NCI-H1105 (cell line): ENCODE data around the gene DUSP14.

Source experiments
- DNase-seq: peaks from one replicate; lab custom pipeline; 2025; lab: John Stamatoyannopoulos, UW

DUSP14 gene

DNA sequence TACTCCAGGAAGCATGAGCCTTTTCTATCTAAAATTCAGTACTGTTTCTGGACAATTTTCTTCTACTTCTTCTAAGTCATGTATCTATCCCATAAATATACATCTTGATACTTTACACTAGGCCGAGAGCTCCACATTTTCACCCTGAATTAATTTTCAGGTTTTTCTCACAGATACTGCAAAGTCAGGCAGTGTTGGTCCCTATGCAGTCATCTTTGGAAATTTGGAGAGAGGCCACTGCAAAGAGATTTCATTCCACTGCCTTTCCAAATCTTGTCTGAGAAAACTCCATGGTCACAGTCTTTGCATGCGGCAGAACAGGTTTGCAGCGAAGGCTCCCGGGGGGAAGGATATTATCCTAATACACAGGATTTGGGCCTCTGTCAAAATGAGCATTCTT is 28.2 kb downstream of the DUSP14 start:
- no peak for DNase-seq

DNA sequence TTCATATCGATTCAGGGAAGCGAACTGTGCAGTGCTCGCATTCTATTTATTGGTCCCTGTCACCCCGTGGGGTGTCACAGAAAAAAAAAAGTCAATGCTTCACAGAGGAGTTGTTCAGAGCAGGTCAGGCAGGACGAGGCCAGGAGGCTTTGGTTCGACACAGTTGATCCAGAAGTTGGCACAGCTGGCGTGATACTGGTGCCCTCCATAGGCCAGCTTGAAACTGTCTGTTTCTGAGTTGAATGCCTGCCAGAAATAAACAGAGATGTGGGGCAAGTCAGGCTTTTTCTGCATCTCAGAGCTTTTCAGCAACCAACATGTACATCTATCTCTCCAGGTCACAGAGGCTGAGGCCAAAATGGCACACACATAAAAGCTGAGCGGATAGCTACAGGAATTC is 29.1 kb downstream of the DUSP14 start:
- no peak for DNase-seq

DNA sequence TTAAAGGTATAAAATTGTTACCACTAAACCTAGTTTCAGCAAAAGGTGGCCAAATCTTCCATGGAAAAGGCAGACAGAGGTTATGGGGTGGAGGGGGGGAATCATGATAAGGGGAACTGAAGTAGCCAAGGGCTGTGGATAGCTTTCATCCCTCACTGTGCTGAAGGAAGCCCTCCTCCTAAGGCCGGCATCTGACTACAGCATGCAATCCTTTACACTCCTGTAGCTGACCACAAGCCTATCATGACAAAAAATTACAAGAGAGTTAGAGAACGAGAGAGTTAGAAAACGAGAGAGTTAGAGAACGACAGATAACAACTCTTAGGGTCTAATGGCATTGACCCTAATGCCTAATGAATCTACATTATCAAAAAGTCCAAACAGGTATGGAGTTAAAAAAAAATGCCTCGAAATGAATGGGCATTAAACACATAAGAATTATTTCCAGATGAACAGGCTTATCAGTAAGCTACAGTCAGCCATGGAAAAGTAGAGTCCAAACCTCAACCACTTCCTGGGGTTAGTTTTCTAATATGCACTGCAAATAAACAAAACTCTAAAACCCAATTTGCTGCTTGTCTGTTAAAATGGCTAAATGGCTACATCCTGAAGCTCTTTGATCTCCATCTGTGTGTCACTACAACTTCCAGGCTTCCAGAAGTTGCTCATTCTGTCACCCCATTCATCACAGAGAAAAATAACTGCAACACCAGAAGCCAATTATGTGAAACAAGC is 29.7 kb downstream of the DUSP14 start:
- no peak for DNase-seq

DNA sequence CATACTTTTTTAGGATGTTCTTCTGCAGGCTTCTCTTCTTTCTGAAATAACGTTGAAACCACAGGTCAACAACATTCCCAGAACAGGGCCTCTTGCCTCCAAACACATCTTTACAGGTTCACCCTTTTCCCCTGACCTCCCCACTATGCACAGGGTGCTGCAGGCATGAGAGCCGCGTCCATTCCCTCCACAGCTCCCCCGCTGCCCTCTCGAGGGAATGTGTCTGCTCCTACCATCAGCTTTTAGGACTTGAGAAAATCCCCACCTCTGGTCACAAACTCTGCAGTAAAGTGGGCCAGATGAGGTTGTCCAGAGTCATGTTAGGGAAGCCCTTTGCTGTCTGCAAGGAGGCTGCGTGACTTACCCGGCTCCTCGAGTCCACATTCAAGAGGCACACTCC is 30.5 kb downstream of the DUSP14 start:
- no peak for DNase-seq

DNA sequence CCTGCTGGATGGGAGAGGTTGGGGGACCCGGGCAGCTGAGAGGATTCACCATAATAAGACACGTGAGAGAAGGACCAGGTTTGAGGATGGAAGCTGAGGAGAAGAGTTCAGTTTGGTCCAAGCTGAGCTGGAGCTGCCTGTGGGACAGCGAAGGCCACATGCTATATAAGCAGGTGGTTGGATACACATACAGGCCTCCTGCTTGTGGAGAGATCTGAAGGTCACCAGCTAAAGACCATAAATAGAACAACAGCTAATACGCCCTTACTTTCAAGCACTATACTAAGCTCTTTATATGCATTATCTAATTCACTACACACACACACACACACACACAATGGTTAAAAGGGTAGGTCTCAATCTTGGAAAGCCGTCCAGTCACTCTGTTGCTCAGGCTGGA is 32.1 kb downstream of the DUSP14 start:
- no peak for DNase-seq

DNA sequence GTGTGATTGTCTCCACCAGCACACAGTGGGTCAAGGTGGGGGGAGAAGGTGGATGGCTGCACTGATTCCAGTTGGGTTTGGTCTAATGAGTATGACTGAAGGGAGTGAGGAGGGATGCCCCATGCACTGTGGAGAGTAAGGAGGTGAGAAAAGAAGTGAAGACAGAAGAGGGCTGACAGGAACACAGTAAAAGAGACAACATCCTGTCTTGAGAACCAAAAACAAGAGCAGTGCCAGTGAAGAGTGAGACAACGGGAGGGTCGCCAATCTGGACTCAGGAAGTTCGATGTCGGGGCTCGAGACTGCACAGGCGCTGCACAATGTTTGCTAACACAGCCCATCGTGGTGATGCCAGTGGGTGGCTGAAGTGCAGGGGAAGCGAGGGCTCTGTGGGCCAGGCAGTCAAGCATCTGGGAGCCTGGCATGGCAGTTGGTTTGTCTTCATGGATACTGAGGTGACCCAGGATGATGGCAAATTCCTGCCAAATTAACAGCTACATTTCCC is 34.1 kb downstream of the DUSP14 start:
- no peak for DNase-seq

DNA sequence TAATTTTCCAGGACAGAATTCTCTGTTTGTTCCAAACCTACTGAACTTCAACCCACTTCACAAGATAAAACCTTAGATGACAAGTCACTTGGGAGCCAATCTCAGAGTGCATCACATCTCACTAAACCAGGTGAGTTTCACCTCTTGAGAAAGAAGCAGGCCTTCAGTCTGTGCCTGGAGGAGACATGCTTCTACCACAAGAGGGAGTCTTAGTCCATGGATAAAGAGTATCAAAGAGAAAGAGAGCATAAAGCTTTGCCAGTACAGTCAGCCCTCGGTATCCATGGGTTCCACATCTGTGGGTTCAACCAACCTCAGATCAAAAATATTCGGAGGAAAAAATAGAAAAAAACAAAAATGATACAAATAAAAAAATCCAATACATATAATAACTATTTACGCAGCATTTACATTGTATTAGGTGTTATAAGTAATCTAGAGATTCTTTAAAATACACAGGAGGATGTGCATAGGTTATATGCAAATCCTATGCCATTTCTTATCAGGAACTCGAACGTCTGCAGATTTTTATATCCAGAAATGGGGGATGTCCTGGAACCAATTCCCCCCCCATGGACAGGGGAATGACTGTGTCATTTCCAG is 37.7 kb downstream of the DUSP14 start:
- DNase-seq: peak; percentile 37

DNA sequence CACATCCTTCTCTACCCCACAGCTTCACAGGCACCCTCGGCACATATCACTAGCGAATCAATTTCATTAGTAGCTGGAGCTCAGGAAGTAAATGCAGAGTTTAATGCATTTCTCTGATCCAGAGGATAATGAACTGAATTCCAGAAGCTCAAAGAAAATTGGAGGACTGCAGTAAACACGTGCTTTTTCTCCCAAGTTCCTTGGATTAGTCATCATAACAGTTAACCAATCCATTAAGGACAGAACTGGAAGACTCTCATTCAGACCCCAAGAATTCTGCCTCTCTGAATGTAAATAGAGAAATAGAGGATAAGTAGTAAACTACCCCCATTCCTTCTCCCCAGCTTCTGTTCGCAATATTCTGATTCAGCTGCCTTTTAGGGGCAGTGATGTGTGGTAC is 40.7 kb downstream of the DUSP14 start:
- DNase-seq: no peak

DNA sequence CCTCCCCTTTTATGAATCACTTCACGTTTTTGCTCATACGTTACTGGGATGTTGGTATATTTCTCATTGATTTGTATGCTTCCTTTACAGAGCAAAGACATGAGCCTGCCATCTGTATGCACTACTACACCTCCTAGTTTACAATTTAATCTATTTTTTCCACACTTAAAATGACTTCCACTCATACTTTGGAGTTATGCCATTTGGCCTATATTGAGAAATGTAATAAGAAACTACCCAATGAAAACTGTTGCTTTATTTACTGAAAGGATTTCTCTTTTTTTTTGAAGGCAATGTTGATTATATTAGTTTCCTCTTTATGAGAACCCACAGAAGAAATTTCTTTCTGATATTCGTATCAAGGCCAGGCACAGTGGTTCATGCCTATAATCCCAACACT is 43.1 kb downstream of the DUSP14 start:
- DNase-seq: no peak

DNA sequence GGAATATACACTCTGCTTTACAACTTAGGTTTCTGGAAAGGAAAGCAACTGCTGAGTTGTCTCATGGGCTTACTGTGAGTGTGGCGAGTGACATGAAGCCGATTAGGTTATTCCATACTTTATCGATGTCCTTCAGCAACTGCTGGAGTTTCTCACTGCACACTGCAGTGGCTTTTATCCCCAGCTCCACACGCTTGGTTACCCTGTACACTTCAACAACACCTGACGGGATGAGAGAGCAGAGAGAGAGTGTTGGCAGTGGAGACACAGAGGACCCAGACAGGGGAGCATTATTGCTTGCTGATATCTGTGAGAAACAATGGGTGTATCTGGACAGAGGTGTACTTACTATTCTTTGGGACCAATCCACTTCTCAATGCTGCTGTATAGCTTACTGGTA is 46.2 kb downstream of the DUSP14 start:
- no peak for DNase-seq

DNA sequence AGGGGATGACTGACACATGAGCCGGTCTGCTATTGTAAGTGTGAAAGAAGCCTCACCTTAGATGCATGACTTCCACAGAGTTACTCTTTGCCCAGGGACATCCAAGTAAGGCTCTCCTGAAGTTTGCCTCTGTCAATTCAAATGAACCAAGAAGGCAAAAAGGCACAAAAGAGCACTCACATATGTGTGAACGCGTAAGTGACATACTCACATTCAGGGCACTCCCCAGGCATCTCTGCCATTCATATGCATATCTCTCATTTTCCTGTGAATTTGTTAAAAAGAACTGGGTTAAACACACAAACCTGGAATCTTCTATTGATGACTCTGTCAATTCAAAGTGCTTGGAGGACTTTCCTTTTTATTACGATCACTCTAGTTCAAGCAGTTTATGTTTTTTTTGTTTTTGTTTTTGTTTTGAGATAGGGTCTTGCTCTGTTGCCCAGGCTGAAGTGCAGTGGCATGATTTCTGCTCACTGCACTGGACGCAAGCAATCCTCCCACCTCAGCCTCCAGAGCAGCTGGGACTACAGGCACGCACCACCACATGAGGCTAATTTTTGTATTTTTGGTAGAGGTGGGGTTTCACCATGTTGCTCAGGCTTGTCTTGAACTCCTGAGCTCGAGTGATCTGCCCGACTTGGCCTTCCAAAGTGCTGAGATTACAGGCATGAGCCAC is 49.4 kb downstream of the DUSP14 start:
- no peak for DNase-seq

DNA sequence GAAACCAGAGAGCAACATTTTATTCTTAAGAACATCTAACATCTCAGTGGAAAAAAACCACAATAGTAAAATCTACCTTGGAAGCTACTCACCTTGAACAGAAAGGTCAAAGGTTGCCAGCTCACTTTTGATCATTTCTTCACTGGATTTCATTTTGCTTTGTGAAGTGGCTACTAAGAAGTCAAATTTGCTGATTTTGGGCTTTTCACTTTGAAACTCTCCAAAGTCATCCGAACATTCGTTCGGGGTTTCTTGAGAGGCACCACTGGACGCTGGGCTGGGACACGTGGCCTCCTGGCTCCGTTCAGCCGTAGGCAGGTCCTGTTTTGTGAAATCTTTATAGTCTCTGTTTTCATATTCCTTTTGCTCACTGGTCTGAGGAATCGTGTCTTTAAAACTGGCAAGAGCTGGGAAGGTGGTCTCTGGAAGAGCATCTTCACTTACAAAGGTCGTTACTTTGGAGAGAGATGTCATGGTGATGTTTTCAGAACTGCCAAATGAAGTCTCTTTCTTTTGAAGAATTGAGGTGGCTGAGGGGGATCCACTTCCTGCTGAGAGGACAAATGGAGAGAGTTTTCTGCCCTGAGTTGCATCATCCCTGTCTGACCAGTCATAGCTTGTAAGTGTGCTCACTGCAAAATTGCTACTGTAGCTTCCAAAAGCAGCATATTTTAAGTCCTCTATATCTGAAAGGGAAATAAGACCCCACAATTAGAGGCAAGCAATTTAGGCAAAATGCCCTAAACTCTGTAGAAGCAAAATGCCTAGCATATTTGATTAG is 52.4 kb downstream of the DUSP14 start:
- DNase-seq: no peak

DNA sequence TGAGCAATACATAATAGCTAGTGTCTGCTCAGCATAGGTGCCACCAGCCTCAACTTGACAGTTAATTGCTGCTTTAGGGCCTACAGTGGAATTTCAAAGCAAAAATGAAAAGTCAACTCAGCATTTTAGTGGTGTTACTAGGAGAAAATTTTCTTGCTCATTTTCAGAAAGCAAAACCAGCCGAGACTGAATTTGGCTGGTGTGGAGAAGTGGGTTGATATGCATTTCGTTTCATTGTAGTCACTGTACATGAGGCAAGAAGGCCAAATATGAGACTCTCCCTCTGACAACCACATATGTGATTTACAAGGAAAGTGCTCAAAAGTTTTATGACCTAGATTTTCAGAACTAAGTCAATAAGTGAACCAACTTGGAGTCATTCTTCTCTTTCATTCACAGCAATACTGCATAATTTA is 54.0 kb downstream of the DUSP14 start:
- no peak for DNase-seq

DNA sequence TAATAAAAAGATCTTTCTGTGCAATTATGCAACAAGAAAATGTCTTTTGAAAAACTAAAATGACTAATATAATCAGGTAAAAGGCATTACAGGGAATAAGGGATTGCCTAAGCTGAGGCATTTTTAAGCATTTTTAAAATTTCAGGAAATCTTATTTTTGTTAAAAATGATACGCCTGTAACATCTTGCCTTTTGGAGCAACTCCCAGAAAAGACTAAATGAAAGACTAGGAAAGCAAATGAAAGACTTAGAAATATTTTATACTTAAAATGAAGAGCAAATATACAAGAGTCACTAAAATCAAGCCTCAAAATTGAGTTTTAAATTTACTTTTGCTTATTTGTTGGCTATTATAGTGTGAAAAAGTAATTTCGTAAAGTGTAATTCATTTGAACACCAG is 55.8 kb downstream of the DUSP14 start:
- no peak for DNase-seq

DNA sequence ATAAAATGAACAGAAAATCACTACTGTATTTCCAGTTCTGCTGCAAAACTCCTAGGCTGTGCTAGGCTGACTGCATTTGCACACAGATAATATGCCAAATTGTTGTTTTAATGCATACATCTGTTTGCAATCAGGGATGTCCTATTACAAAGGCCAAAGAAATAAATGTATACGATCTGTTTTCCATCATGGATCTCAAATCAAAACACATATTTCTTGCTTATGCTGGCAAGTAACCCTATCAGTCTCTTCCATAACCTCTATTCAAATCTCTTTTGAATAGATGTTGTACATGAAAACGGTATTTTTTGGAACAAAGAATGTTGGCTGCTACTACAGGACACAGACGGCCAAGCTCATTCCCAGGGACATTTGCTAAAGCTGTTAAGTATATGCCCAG is 56.6 kb downstream of the DUSP14 start:
- DNase-seq: no peak

DNA sequence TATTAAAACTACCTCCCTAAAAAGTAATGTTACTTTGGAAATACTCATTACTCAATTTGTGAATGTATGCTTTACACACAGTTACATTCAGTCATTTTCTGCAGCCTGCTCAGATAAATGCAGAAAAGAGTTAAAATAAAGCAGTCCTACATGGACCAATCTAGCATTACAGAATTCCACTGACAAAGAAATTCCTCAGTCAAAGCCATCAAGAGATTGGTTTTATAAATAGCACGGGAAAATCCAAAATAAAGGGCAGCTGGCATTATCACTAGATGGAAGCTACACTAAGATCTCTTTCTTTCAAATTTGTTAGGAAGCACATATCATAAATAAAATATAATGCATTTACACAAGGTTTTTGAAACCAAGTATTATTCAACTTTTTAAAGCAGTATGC is 58.3 kb downstream of the DUSP14 start:
- no peak for DNase-seq

DNA sequence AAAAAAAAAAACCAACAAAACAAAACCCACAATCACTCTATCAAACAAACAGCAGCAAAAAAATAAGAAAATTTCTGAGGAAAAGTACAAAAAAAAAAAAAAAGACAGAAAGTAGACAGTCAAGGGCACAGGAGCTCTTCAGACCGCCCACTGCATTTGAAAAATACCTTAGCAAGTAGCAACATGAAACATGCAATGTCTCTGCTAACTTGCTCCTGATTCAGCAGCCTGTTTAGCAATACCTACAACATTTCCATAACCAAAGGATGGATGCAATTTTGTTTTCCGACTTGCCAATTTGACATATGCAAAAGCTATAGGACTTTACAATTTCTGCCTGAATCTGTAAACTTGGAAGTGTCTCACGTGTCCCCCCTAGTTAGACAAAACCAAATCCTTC is 62.1 kb downstream of the DUSP14 start:
- no peak for DNase-seq

DNA sequence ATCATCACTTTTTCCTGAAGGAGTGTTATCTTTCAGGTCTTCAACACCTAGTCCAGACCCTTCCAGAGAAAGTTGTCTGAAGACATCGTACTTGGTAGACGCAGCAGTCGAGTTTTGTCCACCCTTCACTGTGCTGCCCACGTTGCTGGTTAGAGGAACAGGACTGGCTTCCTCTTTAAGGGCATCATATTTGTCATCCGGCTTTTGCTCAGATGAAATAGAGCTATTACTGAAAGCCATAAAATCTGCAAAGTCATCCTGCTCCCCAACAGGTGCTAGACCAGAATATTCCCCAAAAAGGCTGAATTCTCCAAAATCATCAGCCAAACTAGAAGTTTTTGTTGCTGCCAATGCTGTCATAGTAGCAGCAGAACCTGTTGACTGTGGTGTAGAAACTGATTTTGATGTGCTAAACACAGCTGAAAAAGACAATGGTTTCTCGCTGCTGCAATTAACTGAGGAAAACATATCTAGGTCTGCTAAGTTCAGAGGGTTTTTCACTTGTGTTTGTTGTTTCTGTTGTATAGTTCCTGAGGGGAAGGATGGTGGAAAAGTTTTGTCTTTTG is 63.8 kb downstream of the DUSP14 start:
- no peak for DNase-seq

DNA sequence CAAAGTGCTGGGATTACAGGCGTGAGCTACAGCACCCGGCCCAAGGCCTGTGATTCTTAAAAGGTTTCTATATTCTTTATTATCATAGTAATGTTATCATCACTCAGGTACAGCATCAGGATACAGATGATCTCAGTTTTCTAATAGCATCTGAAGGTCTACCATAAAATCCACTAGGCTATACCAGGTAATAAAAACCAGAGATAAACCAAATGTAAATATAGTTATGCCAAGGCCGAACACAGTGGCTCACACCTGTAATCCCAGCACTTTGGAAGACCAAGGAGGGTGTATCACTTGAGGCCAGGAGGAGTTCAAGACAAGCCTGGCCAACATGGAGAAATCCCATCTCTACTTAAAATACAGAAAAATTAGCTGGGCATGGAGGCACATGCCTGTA is 65.7 kb downstream of the DUSP14 start:
- DNase-seq: no peak

DNA sequence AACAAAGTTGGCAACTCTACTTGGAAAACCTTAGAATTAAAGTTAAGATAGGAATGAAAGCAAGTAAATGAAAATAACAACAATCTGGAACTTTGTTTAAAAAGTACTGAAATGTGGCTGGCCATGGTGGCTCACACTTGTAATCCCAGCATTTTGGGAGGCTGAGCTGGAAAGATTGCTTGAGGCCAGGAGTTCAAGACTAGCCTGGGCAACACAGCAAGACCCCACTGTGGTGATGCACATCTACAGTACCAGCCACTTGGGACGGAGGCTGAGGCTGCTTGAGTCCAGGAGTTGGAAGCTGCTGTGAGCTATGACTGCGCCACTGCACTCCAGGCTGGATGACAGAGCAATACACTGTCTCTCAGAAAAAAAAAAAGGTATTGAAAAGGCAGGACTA is 67.8 kb downstream of the DUSP14 start:
- DNase-seq: no peak

DNA sequence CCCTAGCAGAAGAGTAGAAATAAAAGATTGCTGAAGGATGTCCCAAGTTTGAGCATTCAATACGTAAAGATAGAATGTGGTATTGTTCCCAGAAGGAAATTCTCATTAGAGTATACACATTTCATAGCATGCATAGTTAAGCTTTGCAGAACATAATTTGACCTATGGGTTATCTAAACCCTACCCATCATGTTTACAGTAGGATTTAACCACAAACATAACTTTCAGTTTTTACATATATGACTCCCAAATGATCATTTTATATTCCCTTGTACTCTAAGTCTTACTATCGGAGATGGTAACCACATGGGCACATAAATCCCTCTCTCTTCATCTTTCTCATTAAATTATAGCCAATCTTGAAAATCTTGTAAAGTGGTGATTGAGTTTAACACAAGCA is 68.6 kb downstream of the DUSP14 start:
- DNase-seq: no peak

DNA sequence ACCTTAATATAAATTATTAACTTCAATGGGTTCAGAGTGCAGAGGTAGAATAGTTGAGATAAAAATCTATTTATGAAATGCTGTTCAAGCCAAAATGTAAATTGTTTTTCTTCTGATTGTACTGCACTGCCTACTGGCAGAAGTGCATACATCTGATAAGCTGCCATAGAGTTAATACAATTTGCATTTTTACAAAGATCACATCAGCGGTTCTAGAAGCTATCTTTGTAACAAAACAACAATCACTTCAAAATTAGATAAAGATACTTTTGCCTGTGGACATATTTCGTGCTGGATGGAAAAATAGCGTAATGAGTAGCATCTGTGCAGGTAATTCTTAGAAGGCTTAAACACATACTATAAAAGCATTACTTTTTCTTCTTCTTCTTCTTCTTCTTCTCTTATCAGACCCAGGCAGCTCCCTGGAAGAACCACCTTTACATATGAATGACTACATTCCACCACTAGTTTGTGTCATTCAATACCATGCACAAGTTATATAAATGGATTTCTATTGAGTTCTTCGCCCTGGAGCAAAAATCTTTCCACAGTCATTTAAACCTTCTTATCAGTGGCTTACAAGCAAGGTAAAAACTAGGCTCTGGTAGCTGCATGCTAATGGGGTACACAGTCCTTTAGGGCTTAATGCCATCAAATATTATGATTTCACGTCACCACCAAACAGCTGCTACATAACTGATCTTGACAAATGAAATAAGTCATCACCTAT is 72.5 kb downstream of the DUSP14 start:
- DNase-seq: no peak
